OCI-LY3 (cell line): ENCODE measurements around the gene FOCAD.

Source experiments
- H2AFZ ChIP-seq: fragments of 200-600, 300-600 bp; shearing (Covaris generic); 2 replicates; pipeline ENCODE4 v1.6.0; 2014; ENCODE audit warnings: antibody characterized with exemption, low read depth, low read length
- H3K27ac ChIP-seq: fragments of 200-600, 300-600 bp; sonication (generic); 2 replicates; pipeline ENCODE4 v1.5.1; 2014; ENCODE audit warnings: mild to moderate bottlenecking, low read length, moderate library complexity, mixed read lengths
- H3K27me3 ChIP-seq: fragments of 200-600, 300-600 bp; sonication (generic); 2 replicates; pipeline ENCODE4 v1.6.1; 2014; ENCODE audit warnings: low read depth, low read length, mixed read lengths
- H3K36me3 ChIP-seq: fragments of 200-600, 300-600 bp; sonication (generic); replicated peaks from 2 replicates; pipeline ENCODE3; 2014; ENCODE audit warnings: low read depth, low read length, mixed read lengths
- H3K4me1 ChIP-seq: fragments of 300-600, 200-600 bp; sonication (generic); 2 replicates; pipeline ENCODE4 v1.6.1; 2014; ENCODE audit warnings: low read length, mixed read lengths
- H3K4me2 ChIP-seq: fragments of 200-600, 300-600 bp; sonication (generic); 2 replicates; pipeline ENCODE4 v1.6.1; 2014; ENCODE audit warnings: low read length, mixed read lengths
- H3K4me3 ChIP-seq: fragments of 300-600, 200-600 bp; sonication (generic); 2 replicates; pipeline ENCODE4 v1.5.1; 2014; ENCODE audit warnings: antibody characterized with exemption, mild to moderate bottlenecking, low read length, moderate library complexity
- H3K79me2 ChIP-seq: fragments of 300-600, 200-600 bp; shearing (Covaris generic); 2 replicates; pipeline ENCODE4 v1.6.1; 2014; ENCODE audit warnings: mild to moderate bottlenecking, low read length, mixed read lengths
- H3K9ac ChIP-seq: fragments of 300-600, 200-600 bp; shearing (Covaris generic); 2 replicates; pipeline ENCODE4 v1.6.0; 2014; ENCODE audit warnings: mild to moderate bottlenecking, low read length, moderate library complexity
- H3K9me3 ChIP-seq: fragments of 200-600, 300-600 bp; shearing (Covaris generic); 2 replicates; pipeline ENCODE4 v1.6.1; 2014; ENCODE audit warnings: low read length, mixed read lengths; ENCODE audit not compliant: insufficient read depth
- H4K20me1 ChIP-seq: fragments of 200-600, 300-600 bp; sonication (generic); 2 replicates; pipeline ENCODE4 v1.6.1; 2016; ENCODE audit warnings: low read length, mixed read lengths; ENCODE audit not compliant: insufficient read depth
- EZH2phosphoT487 ChIP-seq: fragments of 200-600 bp; shearing (Covaris generic); IDR thresholded peaks from 2 replicates; pipeline ENCODE4 v1.6.1; 2018; ENCODE audit warnings: antibody characterized with exemption, mixed run types, low read depth
- TF ChIP-seq, protein P1 (sequence below): fragments of 200-600, 300-600 bp; sonication (generic); IDR thresholded peaks from 2 replicates; pipeline ENCODE4 v1.5.1; 2014; ENCODE audit warnings: antibody characterized with exemption, low read length, low read depth

Gene FOCAD

DNA sequence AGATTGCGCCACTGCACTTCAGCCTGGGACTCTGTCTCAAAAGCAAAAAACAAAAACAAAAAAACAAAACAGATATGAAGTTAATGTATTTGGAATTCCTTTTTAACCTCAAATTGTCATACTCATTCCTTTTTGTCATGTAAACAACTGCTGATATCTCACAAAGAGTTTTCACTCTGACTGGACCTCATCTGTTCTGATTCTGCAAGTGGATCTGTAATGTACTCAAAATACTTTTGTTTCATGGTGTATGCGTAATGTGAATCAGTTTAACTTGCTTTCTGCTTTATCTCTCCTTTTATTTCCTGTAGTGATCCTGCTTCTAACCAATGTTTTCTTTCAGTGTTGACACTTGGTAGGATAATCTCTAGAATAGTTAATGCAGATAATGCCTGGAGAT, 106.7 kb downstream of the FOCAD start:
- Histone ChIP-seq H3K79me2 (no peaks in the 10 kb centered on the region), H3K27ac (no peak overlapping the region), H4K20me1 (no peaks in the 10 kb centered on the region), H3K4me3 (no peak overlapping the region), H3K4me1 (peaks cover 3% of the 10 kb centered on the region; the same call in 1 of the 2 replicates), H3K27me3 (no peaks in the 10 kb centered on the region), H3K4me2 (no peak overlapping the region), H2AFZ (no peak overlapping the region), H3K36me3 (peaks cover 2% of the 10 kb centered on the region), H3K9me3 (no peaks in the 10 kb centered on the region), H3K9ac (no peak overlapping the region)
- no peak for TF ChIP-seq EZH2phosphoT487
- TF ChIP-seq, protein P1, sequence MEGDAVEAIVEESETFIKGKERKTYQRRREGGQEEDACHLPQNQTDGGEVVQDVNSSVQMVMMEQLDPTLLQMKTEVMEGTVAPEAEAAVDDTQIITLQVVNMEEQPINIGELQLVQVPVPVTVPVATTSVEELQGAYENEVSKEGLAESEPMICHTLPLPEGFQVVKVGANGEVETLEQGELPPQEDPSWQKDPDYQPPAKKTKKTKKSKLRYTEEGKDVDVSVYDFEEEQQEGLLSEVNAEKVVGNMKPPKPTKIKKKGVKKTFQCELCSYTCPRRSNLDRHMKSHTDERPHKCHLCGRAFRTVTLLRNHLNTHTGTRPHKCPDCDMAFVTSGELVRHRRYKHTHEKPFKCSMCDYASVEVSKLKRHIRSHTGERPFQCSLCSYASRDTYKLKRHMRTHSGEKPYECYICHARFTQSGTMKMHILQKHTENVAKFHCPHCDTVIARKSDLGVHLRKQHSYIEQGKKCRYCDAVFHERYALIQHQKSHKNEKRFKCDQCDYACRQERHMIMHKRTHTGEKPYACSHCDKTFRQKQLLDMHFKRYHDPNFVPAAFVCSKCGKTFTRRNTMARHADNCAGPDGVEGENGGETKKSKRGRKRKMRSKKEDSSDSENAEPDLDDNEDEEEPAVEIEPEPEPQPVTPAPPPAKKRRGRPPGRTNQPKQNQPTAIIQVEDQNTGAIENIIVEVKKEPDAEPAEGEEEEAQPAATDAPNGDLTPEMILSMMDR = no peak

DNA sequence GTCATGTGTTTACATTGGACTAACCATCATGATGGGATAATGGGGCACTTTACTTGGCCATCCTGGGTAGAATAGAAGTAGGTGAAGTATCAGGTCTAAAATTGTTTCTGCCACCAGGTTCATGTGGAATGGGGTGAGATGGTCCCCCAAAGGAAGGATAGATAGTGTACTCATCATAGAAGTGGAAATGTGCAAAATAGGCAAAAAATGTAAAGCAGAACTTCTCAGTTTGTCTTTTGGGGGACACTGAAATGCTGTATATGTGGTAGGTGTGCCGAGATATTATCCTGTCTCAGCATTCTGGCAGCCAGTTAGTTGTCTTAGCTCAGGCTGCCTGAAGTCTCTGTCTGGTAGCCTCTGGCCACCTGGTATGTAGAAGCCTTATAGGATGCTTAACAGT, 107.6 kb downstream of the FOCAD start:
- no peaks in the 10 kb centered on the region for H3K9me3 ChIP-seq
- no peak overlapping the region for H3K4me2 ChIP-seq
- TF ChIP-seq, protein P1 = no peak
- TF ChIP-seq EZH2phosphoT487 = no peak
- no peaks in the 10 kb centered on the region for H3K79me2 ChIP-seq
- no peak overlapping the region for H2AFZ ChIP-seq
- H3K9ac ChIP-seq = no peak overlapping the region
- H4K20me1 ChIP-seq = no peaks in the 10 kb centered on the region
- H3K27ac ChIP-seq = no peak overlapping the region
- no peak overlapping the region for H3K4me3 ChIP-seq
- H3K27me3 ChIP-seq = no peaks in the 10 kb centered on the region
- H3K4me1 ChIP-seq = peaks cover 3% of the 10 kb centered on the region; the same call in 1 of the 2 replicates
- H3K36me3 ChIP-seq = peaks cover 2% of the 10 kb centered on the region

DNA sequence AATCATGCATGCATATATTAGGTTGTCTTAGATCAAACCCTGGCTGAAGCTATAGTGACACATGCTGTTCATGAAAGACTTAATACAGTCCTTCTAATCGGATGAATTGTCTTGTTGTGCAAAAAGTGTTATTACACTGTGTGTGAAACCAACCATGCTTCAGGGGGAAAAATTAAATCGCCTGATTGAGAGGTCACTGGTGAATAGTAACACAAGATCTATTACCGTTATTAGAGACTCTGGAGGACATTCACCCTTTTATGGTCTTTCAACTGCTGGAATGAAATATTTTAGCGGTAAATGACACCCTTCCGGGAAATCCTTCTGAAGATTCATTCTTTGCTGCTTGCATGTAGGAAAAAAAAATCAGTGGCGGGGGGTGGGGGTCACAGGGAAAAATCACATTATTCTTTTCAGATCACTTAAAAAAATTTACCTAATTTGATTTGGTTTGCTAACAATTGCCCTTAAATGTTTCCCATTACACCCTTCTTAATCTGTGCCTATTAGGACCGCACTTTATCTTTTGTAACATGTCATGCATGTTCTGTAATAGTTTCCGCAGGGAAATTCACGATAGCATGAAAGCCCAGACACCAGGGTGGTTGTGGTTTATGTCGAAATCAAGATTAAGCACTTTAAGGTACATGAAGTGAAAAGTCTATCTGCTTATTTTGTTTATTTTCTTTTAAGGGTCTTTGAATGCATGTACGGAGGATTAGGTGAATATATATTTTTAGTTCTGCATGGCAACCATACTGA, 120.6 kb downstream of the FOCAD start:
- peaks cover 13% of the 10 kb centered on the region for H3K4me1 ChIP-seq
- H3K4me3 ChIP-seq = no peak overlapping the region
- H3K36me3 ChIP-seq = no peaks in the 10 kb centered on the region
- H3K9ac ChIP-seq = no peak overlapping the region
- TF ChIP-seq EZH2phosphoT487 = no peak
- H3K27me3 ChIP-seq = no peaks in the 10 kb centered on the region
- no peak overlapping the region for H3K27ac ChIP-seq
- no peaks in the 10 kb centered on the region for H3K79me2 ChIP-seq
- H2AFZ ChIP-seq = no peak overlapping the region
- no peaks in the 10 kb centered on the region for H3K9me3 ChIP-seq
- H4K20me1 ChIP-seq = peaks cover 5% of the 10 kb centered on the region; the same call in 1 of the 2 replicates
- H3K4me2 ChIP-seq = no peak overlapping the region

DNA sequence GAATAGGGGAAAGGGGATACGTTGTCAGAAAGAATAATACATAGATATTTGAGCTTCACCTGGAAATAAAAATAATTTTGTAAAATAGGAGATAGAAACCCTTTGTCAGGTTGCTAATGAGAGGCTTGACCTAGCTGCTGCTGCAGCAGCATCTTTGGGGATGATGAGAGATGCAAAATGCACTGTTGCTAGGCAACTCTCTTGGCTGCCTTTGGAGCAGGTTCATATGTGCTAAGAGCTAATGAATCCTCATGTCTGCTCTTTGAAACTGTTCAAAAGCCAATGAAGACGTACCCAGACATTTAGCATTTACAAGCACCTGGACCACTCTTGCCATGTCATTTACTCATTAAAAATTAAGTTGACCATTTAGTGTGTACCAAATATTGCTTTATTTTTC, 121.7 kb downstream of the FOCAD start:
- Histone ChIP-seq H3K9me3 (no peaks in the 10 kb centered on the region), H3K36me3 (no peaks in the 10 kb centered on the region), H4K20me1 (peaks cover 5% of the 10 kb centered on the region; the same call in 1 of the 2 replicates), H3K4me2 (no peak overlapping the region), H3K4me3 (no peak overlapping the region), H3K27ac (no peak overlapping the region), H3K9ac (no peak overlapping the region), H2AFZ (no peak overlapping the region), H3K4me1 (peaks cover 13% of the 10 kb centered on the region), H3K79me2 (no peaks in the 10 kb centered on the region), H3K27me3 (no peaks in the 10 kb centered on the region)
- TF ChIP-seq, protein P1 = no peak
- TF ChIP-seq EZH2phosphoT487 = no peak
